Testis (tissue), 2 donors: ENCODE data around the gene PKD2.

Source experiments
- POLR2A ChIP-seq: fragments of 450-650 bp; IDR thresholded peaks from one replicate; pipeline ENCODE4 v1.6.1; 2017; ENCODE audit warnings: antibody characterized with exemption, mild to moderate bottlenecking, moderate library complexity
- TF ChIP-seq, protein P1 (sequence below), 3 experiments: fragments of 450-650 bp in 2 of 3; fragments of 200-600 bp in 1 of 3; sonication (generic) in 1 of 3; IDR thresholded peaks; one replicate each; pipeline ENCODE4 v1.5.1; 2016 to 2019; ENCODE audit warnings: antibody characterized with exemption in 3 of 3, mild to moderate bottlenecking in 2 of 3, moderate library complexity in 1 of 3

DNA sequence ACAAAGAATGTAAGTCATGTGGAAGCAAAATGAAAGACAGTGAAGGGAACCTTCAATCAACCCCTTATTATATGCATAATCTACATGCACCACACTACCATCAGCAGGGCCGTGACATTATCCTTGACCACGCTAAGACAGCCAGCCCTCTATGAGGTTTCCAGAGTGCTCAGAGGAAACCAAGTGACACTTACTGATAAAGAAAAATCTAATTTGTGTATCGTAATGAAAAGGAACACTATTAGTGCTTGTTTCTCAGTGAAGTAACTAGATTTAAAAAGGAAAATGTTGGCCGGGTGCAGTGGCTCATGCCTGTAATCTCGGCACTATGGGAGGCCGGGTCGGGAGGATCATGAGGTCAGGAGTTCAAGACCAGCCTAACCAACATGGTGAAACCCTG, 94.6 kb downstream of the PKD2 start:
- TF ChIP-seq, protein P1, sequence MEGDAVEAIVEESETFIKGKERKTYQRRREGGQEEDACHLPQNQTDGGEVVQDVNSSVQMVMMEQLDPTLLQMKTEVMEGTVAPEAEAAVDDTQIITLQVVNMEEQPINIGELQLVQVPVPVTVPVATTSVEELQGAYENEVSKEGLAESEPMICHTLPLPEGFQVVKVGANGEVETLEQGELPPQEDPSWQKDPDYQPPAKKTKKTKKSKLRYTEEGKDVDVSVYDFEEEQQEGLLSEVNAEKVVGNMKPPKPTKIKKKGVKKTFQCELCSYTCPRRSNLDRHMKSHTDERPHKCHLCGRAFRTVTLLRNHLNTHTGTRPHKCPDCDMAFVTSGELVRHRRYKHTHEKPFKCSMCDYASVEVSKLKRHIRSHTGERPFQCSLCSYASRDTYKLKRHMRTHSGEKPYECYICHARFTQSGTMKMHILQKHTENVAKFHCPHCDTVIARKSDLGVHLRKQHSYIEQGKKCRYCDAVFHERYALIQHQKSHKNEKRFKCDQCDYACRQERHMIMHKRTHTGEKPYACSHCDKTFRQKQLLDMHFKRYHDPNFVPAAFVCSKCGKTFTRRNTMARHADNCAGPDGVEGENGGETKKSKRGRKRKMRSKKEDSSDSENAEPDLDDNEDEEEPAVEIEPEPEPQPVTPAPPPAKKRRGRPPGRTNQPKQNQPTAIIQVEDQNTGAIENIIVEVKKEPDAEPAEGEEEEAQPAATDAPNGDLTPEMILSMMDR (IDR thresholded peaks at IDR 0.05): no peak
- no peak for TF ChIP-seq POLR2A
